GM12891 (cell line): ENCODE measurements around the gene MMP14.

Source experiments
- PAX5 ChIP-seq: IDR thresholded peaks from 2 replicates; pipeline ENCODE4 v1.6.1; 2011; ENCODE audit warnings: low read length, moderate library complexity, mild to moderate bottlenecking; ENCODE audit not compliant: insufficient read depth, severe bottlenecking
- POLR2A ChIP-seq: IDR thresholded peaks from 2 replicates; pipeline ENCODE4 v1.6.1; 2011; ENCODE audit warnings: low read depth, low read length, control low read depth
- POLR2AphosphoS5 ChIP-seq: IDR thresholded peaks from 2 replicates; pipeline ENCODE4 v1.6.1; 2011; ENCODE audit warnings: low read depth, low read length, control low read depth
- TAF1 ChIP-seq: IDR thresholded peaks from 2 replicates; pipeline ENCODE4 v1.6.1; 2011; ENCODE audit warnings: low read depth, low read length, control low read depth

- TF ChIP-seq POLR2A: no peak
- TF ChIP-seq POLR2AphosphoS5: no peak
- no peak for TF ChIP-seq PAX5
- TF ChIP-seq TAF1: no peak
Observed at GRCh38 chr14:22854963-22855724, 18.8 kb downstream of the MMP14 start.
